Osteoblast (primary cell): ENCODE data around the gene ETV1. TPM values are rescaled to one million over a fixed set of nuclear protein-coding genes. Genes with fewer than 3 reads are reported as not detected.

Source experiments
- DNase-seq: peaks from one replicate; pipeline ENCODE4 v3.0.0; 2011; ENCODE audit warnings: low spot score, mixed read lengths; ENCODE audit not compliant: insufficient read length; ENCODE audit errors: missing footprints
- H2AFZ ChIP-seq: 2 replicates; pipeline ENCODE4 v1.6.0; 2011; ENCODE audit warnings: mild to moderate bottlenecking, low read length
- H3K27ac ChIP-seq: 2 replicates; pipeline ENCODE4 v1.5.1; 2011; ENCODE audit warnings: mild to moderate bottlenecking, low read depth, low read length, moderate library complexity
- H3K27me3 ChIP-seq: 2 replicates; pipeline ENCODE4 v1.6.0; 2012; ENCODE audit warnings: mild to moderate bottlenecking, control low read depth, inconsistent platforms, low read length, moderate library complexity; ENCODE audit not compliant: insufficient read depth
- H3K36me3 ChIP-seq: 2 replicates; pipeline ENCODE4 v1.5.1; 2011; ENCODE audit warnings: mild to moderate bottlenecking, low read length, control low read depth, moderate library complexity; ENCODE audit not compliant: insufficient read depth
- H3K4me1 ChIP-seq: 2 replicates; pipeline ENCODE4 v1.5.1; 2011; ENCODE audit warnings: mild to moderate bottlenecking, low read length, control low read depth, moderate library complexity; ENCODE audit not compliant: insufficient read depth
- H3K4me2 ChIP-seq: 2 replicates; pipeline ENCODE4 v1.6.0; 2011; ENCODE audit warnings: mild to moderate bottlenecking, low read length; ENCODE audit not compliant: insufficient read depth
- H3K4me3 ChIP-seq: fragments of 200-600 bp; sonication (generic); 3 replicates; pipeline ENCODE4 v1.5.1; 2012; ENCODE audit warnings: mild to moderate bottlenecking, low read length, inconsistent platforms; ENCODE audit not compliant: insufficient read depth
- H3K79me2 ChIP-seq: 2 replicates; pipeline ENCODE4 v1.6.0; 2012; ENCODE audit warnings: mild to moderate bottlenecking, low read length, control low read depth, inconsistent platforms; ENCODE audit not compliant: insufficient read depth
- H3K9me3 ChIP-seq: 2 replicates; pipeline ENCODE4 v1.5.1; 2011; ENCODE audit warnings: low read depth, low read length, control low read depth
- H4K20me1 ChIP-seq: 2 replicates; pipeline ENCODE4 v1.6.0; 2012; ENCODE audit warnings: mild to moderate bottlenecking, low read length, control low read depth; ENCODE audit not compliant: insufficient read depth
- CTCF ChIP-seq: IDR thresholded peaks from 2 replicates; pipeline ENCODE4 v1.5.1; 2011; ENCODE audit warnings: mild to moderate bottlenecking, low read depth, low read length, moderate library complexity; ENCODE audit errors: extremely low read depth
- total RNA-seq: library from RNA; depleted of rRNA; stranded (reverse); fragments of >200 nt; gene quantifications from 2 replicates; pipeline ENCODE4 v1.2.3, GENCODE V29; 2012

ETV1 gene
- total RNA-seq, 1 donor: 15.9 TPM

DNA sequence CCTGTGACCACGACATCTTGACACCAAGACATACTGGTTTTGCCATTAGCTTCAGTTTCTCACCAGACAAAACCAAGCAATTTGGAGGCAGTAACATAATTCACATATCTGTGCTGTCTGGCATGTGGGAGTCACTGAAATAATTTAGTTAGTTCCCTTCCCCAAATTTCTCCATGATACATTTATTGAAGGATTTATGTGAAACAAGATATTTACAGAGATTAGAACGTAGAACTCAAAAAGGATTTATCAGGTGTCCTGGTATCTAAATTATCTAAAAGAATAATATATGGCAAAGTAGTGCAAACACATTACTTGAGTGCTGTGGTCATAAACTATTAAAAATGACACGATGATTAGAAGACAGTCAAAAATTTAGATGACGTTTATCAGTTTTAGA is 98.7 kb downstream of the ETV1 start:
- H3K27ac ChIP-seq: no peak overlapping the region
- no peaks in the 10 kb centered on the region for H4K20me1 ChIP-seq
- H3K4me3 ChIP-seq: no peak overlapping the region
- H3K9me3 ChIP-seq: no peaks in the 10 kb centered on the region
- no peaks in the 10 kb centered on the region for H3K4me1 ChIP-seq
- TF ChIP-seq CTCF: no peak
- no peaks in the 10 kb centered on the region for H3K27me3 ChIP-seq
- no peak overlapping the region for H3K4me2 ChIP-seq
- no peak overlapping the region for H2AFZ ChIP-seq
- no peaks in the 10 kb centered on the region for H3K36me3 ChIP-seq
- H3K79me2 ChIP-seq: no peaks in the 10 kb centered on the region
- no peak for DNase-seq

DNA sequence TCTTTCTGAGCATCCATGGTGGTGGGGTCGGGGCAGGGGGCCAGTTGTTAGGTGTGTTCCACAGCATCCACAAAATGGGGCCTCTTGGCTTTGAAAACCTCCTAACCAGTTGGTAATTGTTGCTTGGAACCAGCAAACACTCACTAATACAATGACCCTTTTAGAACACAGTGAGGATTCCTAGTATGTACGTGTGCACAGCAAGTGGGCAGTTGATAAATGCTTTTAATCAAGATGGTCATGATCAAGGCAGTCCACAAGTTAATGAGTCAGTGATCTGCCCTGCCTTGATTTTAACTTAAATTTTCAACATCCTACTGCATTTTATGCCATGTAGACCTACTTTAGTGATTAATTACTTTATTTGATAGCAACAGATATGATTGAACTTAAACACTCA is 103.1 kb downstream of the ETV1 start:
- Histone ChIP-seq H3K79me2 (no peaks in the 10 kb centered on the region), H3K4me2 (no peak overlapping the region), H3K4me1 (no peaks in the 10 kb centered on the region), H2AFZ (no peak overlapping the region), H3K27ac (no peak overlapping the region), H4K20me1 (no peaks in the 10 kb centered on the region), H3K4me3 (no peak overlapping the region), H3K36me3 (no peaks in the 10 kb centered on the region), H3K9me3 (no peaks in the 10 kb centered on the region), H3K27me3 (no peaks in the 10 kb centered on the region)
- no peak for DNase-seq
- TF ChIP-seq CTCF: no peak

GRCh38 chr7:13882051-13882450 is 107.4 kb downstream of the ETV1 start:
- peaks cover 16% of the 10 kb centered on the region for H3K4me1 ChIP-seq
- H3K79me2 ChIP-seq: no peaks in the 10 kb centered on the region
- H3K27ac ChIP-seq: no peak overlapping the region
- no peaks in the 10 kb centered on the region for H3K9me3 ChIP-seq
- no peaks in the 10 kb centered on the region for H3K27me3 ChIP-seq
- no peak for TF ChIP-seq CTCF
- DNase-seq: no peak
- H2AFZ ChIP-seq: no peak overlapping the region
- H4K20me1 ChIP-seq: no peaks in the 10 kb centered on the region
- H3K36me3 ChIP-seq: no peaks in the 10 kb centered on the region
- no peak overlapping the region for H3K4me2 ChIP-seq
- H3K4me3 ChIP-seq: no peak overlapping the region

GRCh38 chr7:13880789-13881188 is 108.7 kb downstream of the ETV1 start:
- TF ChIP-seq CTCF: no peak
- Histone ChIP-seq H3K27ac (peak overlapping the region; percentile 74), H3K36me3 (no peaks in the 10 kb centered on the region), H3K79me2 (no peaks in the 10 kb centered on the region), H3K27me3 (no peaks in the 10 kb centered on the region), H3K9me3 (no peaks in the 10 kb centered on the region), H3K4me2 (peak overlapping the region; percentile 29), H4K20me1 (no peaks in the 10 kb centered on the region), H2AFZ (no peak overlapping the region), H3K4me1 (peaks cover 16% of the 10 kb centered on the region), H3K4me3 (no peak overlapping the region)
- DNase-seq: no peak
